ENCODE data around the gene AP3B2.

DNA sequence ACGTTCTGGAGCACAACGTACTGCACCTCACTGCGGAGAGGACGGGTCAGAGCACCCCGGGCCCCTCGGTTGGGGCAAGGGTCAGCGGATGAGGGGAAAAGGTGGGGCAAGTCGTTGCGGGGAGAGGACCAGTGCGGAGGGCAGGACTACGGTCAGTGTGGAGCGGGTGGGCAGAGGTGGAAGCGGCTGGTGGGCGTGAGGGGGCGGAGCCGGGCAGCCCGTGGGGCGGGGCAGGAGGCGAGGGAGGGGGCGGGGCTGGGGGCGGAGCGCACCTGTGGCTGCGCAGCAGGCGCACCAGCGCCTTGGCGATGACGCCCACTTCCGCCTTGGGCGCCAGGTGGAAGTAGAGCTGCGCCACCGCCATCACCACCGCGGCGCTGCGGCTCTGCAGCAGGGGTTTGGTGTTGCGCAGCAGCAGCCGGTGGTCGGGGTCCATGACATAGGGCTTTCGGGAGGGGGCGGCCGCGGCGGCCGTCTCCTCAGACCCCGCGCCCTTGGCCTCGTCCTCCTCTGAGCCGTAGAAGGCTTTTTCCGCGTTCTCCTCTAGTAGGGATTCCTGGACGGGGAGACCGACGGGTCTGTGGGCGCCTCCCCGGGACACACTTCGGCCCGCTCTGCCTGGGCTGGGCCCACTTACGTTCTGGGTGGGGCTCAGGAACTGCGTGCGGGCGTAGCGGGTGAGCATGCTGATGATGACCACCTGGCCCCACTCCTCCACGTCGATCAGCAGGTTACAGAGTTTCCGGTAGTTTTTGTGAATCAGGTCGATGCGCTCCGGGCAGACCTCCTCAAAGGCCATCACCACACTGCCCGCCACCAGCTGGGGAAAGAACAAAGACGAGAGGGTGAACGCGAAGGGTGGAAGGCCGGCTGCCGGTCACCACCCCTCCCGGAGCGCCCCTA lies 29.2 kb downstream of the AP3B2 start:
- TF ChIP-seq, protein P1, sequence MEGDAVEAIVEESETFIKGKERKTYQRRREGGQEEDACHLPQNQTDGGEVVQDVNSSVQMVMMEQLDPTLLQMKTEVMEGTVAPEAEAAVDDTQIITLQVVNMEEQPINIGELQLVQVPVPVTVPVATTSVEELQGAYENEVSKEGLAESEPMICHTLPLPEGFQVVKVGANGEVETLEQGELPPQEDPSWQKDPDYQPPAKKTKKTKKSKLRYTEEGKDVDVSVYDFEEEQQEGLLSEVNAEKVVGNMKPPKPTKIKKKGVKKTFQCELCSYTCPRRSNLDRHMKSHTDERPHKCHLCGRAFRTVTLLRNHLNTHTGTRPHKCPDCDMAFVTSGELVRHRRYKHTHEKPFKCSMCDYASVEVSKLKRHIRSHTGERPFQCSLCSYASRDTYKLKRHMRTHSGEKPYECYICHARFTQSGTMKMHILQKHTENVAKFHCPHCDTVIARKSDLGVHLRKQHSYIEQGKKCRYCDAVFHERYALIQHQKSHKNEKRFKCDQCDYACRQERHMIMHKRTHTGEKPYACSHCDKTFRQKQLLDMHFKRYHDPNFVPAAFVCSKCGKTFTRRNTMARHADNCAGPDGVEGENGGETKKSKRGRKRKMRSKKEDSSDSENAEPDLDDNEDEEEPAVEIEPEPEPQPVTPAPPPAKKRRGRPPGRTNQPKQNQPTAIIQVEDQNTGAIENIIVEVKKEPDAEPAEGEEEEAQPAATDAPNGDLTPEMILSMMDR (IDR thresholded peaks at IDR 0.05; ENCODE audit: low read length) = peak; percentile 39
- TF ChIP-seq EZH2 (optimal IDR thresholded peaks at IDR 0.05; ENCODE audit: low read depth, low read length) (no peak), EZH2phosphoT487 (IDR thresholded peaks at IDR 0.05; ENCODE audit: low read length) (no peak)

All from MM.1S (cell line).